ENCODE measurements around the gene RCCD1. TPM values are rescaled to one million over a fixed set of nuclear protein-coding genes. Genes with fewer than 3 reads are reported as not detected.

RCCD1 gene
- total RNA-seq, 1 donor from 2014 or later = 11.5 TPM

DNA sequence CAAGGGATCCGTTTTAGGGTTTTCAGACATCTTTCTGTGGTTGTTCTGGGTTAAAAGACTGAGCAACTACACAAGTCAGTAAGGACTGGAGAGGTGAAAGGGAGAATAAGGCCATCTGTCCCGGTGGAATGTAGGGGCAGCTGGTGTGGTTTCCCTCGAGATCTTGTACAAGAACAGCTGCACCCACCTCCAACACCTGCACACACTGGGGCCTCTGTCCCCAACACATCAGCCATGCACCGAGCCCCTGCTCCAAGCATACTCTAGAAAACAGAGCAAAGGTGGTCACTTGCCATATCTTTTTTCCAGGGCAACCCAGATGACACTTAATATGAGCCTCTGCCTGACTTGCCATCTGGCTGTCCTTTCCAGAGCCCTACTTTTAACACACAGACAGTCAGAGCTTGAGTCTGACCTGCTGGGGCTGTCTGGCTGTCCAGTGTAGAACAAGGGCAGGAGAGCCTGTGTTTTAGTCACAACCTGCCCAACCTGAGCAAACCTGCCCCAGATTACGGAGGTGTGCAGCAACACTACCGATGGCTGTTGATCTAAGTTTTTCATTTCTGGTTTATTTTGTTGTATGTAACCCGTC lies 39.4 kb upstream of the RCCD1 start:
- TF ChIP-seq, protein P1, sequence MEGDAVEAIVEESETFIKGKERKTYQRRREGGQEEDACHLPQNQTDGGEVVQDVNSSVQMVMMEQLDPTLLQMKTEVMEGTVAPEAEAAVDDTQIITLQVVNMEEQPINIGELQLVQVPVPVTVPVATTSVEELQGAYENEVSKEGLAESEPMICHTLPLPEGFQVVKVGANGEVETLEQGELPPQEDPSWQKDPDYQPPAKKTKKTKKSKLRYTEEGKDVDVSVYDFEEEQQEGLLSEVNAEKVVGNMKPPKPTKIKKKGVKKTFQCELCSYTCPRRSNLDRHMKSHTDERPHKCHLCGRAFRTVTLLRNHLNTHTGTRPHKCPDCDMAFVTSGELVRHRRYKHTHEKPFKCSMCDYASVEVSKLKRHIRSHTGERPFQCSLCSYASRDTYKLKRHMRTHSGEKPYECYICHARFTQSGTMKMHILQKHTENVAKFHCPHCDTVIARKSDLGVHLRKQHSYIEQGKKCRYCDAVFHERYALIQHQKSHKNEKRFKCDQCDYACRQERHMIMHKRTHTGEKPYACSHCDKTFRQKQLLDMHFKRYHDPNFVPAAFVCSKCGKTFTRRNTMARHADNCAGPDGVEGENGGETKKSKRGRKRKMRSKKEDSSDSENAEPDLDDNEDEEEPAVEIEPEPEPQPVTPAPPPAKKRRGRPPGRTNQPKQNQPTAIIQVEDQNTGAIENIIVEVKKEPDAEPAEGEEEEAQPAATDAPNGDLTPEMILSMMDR (IDR thresholded peaks at IDR 0.05; ENCODE audit: partially characterized antibody, unreplicated experiment) = no peak
- peak overlapping the region; percentile 53 for H3K4me3 Mint-ChIP-seq (ENCODE audit: unreplicated experiment)
- H3K4me1 Mint-ChIP-seq (ENCODE audit: low read depth, unreplicated experiment) = peaks cover 27% of the 10 kb centered on the region
- H3K27me3 Mint-ChIP-seq (ENCODE audit: unreplicated experiment) = peaks cover 7% of the 10 kb centered on the region
- H3K36me3 Mint-ChIP-seq (ENCODE audit: unreplicated experiment) = peaks cover 5% of the 10 kb centered on the region
- H3K9me3 Mint-ChIP-seq (ENCODE audit: unreplicated experiment) = peaks cover 16% of the 10 kb centered on the region
- DNase-seq = peak; percentile 44
- H3K27ac Mint-ChIP-seq (ENCODE audit: unreplicated experiment) = peak overlapping the region; percentile 89

DNA sequence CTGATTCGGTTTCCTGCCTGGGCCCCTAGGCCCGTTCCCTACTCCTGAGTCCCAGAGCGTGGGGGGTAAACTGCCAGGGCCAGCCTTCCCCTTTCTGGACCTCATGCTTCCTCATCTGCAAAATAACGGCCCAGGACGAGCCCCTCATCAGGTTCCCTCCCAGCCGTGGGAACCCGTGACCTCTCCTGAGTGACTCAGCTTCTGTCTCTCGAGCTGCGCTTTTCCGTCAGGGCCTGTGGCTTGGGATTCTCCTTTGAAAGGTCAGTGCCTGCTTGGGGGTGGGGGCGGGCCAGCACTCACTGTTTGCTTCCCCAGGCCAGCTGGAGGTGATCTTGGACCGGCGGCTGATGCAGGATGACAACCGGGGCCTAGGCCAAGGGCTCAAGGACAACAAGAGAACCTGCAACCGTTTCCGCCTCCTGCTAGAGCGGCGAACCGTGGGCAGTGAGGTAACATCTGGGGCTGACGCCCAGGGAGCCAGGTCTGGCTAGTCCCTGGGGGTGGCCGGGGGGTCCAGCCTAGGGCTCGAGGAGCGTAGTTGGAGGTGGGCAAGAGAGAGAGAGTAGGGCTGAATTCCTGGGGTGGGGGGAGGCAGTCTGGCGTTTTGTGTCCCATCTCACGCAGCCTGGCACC lies 38.8 kb upstream of the RCCD1 start:
- no peak for DNase-seq
- Mint-ChIP-seq H3K4me1 (ENCODE audit: low read depth, unreplicated experiment) (peaks cover 27% of the 10 kb centered on the region), H3K4me3 (ENCODE audit: unreplicated experiment) (peak overlapping the region; percentile 53), H3K9me3 (ENCODE audit: unreplicated experiment) (peaks cover 16% of the 10 kb centered on the region), H3K27me3 (ENCODE audit: unreplicated experiment) (peaks cover 7% of the 10 kb centered on the region), H3K27ac (ENCODE audit: unreplicated experiment) (peak overlapping the region; percentile 89), H3K36me3 (ENCODE audit: unreplicated experiment) (peaks cover 5% of the 10 kb centered on the region)
- TF ChIP-seq, protein P1 (IDR thresholded peaks at IDR 0.05; ENCODE audit: partially characterized antibody, unreplicated experiment) = no peak

GRCh38 chr15:90916461-90916860 lies 38.2 kb upstream of the RCCD1 start:
- DNase-seq = no peak
- Mint-ChIP-seq H3K9me3 (ENCODE audit: unreplicated experiment) (peaks cover 16% of the 10 kb centered on the region), H3K36me3 (ENCODE audit: unreplicated experiment) (peaks cover 5% of the 10 kb centered on the region), H3K4me3 (ENCODE audit: unreplicated experiment) (peak overlapping the region; percentile 54), H3K27me3 (ENCODE audit: unreplicated experiment) (peaks cover 9% of the 10 kb centered on the region), H3K27ac (ENCODE audit: unreplicated experiment) (peak overlapping the region; percentile 89), H3K4me1 (ENCODE audit: low read depth, unreplicated experiment) (peaks cover 27% of the 10 kb centered on the region)
- TF ChIP-seq, protein P1 (IDR thresholded peaks at IDR 0.05; ENCODE audit: partially characterized antibody, unreplicated experiment) = no peak

- H3K9me3 Mint-ChIP-seq (ENCODE audit: unreplicated experiment) = peaks cover 16% of the 10 kb centered on the region
- H3K27me3 Mint-ChIP-seq (ENCODE audit: unreplicated experiment) = peaks cover 12% of the 10 kb centered on the region
- H3K27ac Mint-ChIP-seq (ENCODE audit: unreplicated experiment) = no peak overlapping the region
- DNase-seq = no peak
- H3K4me1 Mint-ChIP-seq (ENCODE audit: low read depth, unreplicated experiment) = peaks cover 27% of the 10 kb centered on the region
- no peak overlapping the region for H3K4me3 Mint-ChIP-seq (ENCODE audit: unreplicated experiment)
- peaks cover 5% of the 10 kb centered on the region for H3K36me3 Mint-ChIP-seq (ENCODE audit: unreplicated experiment)
- TF ChIP-seq, protein P1 (IDR thresholded peaks at IDR 0.05; ENCODE audit: partially characterized antibody, unreplicated experiment) = no peak
Observed at GRCh38 chr15:90917569-90917968, 37.1 kb upstream of the RCCD1 start.
